ENCODE measurements around the gene SMIM8. TPM values are rescaled to one million over a fixed set of nuclear protein-coding genes. Genes with fewer than 3 reads are reported as not detected.

Gene SMIM8
- total and polyA plus RNA-seq, 2 experiments from 2014 or later, result 11.4 to 23.5 TPM

DNA sequence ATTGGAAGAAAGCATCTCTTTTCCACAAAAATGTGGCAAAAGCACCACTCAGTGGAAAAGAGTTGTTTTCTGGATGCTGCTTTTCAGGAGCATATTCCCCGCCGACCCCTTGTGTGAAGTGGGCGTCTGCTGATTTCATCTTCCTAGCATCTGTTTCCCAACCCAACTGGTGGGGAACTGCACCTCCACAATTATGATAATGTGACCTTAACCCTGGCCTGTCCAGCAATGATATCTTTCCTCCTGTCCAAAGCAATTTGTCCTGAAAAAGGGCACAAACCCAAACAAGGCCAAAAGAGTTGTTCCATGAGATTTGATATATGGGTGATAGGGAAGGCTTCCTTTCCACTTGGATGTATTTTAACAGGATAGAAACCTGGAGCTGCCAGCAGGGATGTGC is 7.3 kb upstream of the SMIM8 start:
- H3K4me3 Mint-ChIP-seq, result no peak overlapping the region

More for the DNA sequence above, 7.3 kb upstream of the SMIM8 start:
- H3K9me2 ChIP-seq (ENCODE audit: insufficient read depth), result no peaks in the 10 kb centered on the region
- ATAC-seq (no peak), DNase-seq (ENCODE audit: low spot score) (no peak)
- H3K79me2 ChIP-seq (replicated peaks; ENCODE audit: insufficient read depth), result no peaks in the 10 kb centered on the region
- TF ChIP-seq, protein P1, sequence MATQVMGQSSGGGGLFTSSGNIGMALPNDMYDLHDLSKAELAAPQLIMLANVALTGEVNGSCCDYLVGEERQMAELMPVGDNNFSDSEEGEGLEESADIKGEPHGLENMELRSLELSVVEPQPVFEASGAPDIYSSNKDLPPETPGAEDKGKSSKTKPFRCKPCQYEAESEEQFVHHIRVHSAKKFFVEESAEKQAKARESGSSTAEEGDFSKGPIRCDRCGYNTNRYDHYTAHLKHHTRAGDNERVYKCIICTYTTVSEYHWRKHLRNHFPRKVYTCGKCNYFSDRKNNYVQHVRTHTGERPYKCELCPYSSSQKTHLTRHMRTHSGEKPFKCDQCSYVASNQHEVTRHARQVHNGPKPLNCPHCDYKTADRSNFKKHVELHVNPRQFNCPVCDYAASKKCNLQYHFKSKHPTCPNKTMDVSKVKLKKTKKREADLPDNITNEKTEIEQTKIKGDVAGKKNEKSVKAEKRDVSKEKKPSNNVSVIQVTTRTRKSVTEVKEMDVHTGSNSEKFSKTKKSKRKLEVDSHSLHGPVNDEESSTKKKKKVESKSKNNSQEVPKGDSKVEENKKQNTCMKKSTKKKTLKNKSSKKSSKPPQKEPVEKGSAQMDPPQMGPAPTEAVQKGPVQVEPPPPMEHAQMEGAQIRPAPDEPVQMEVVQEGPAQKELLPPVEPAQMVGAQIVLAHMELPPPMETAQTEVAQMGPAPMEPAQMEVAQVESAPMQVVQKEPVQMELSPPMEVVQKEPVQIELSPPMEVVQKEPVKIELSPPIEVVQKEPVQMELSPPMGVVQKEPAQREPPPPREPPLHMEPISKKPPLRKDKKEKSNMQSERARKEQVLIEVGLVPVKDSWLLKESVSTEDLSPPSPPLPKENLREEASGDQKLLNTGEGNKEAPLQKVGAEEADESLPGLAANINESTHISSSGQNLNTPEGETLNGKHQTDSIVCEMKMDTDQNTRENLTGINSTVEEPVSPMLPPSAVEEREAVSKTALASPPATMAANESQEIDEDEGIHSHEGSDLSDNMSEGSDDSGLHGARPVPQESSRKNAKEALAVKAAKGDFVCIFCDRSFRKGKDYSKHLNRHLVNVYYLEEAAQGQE (IDR thresholded peaks at IDR 0.05; ENCODE audit: unreplicated experiment), result no peak
- TF ChIP-seq NANOG (IDR thresholded peaks at IDR 0.05; ENCODE audit: borderline replicate concordance) (no peak), JUNB (IDR thresholded peaks at IDR 0.05; ENCODE audit: unreplicated experiment) (no peak), ZNF331 (CRISPR knock-in tag; IDR thresholded peaks at IDR 0.05; ENCODE audit: low read depth) (no peak), EZH2phosphoT487 (IDR thresholded peaks at IDR 0.05; ENCODE audit: unreplicated experiment) (no peak), ZNF114 (CRISPR knock-in tag; IDR thresholded peaks at IDR 0.05) (no peak)
- TF ChIP-seq, protein P2, sequence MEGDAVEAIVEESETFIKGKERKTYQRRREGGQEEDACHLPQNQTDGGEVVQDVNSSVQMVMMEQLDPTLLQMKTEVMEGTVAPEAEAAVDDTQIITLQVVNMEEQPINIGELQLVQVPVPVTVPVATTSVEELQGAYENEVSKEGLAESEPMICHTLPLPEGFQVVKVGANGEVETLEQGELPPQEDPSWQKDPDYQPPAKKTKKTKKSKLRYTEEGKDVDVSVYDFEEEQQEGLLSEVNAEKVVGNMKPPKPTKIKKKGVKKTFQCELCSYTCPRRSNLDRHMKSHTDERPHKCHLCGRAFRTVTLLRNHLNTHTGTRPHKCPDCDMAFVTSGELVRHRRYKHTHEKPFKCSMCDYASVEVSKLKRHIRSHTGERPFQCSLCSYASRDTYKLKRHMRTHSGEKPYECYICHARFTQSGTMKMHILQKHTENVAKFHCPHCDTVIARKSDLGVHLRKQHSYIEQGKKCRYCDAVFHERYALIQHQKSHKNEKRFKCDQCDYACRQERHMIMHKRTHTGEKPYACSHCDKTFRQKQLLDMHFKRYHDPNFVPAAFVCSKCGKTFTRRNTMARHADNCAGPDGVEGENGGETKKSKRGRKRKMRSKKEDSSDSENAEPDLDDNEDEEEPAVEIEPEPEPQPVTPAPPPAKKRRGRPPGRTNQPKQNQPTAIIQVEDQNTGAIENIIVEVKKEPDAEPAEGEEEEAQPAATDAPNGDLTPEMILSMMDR (conservative IDR thresholded peaks at IDR 0.05; ENCODE audit: low read depth in 2 of 2), result no peak
- TF ChIP-seq, protein P3, sequence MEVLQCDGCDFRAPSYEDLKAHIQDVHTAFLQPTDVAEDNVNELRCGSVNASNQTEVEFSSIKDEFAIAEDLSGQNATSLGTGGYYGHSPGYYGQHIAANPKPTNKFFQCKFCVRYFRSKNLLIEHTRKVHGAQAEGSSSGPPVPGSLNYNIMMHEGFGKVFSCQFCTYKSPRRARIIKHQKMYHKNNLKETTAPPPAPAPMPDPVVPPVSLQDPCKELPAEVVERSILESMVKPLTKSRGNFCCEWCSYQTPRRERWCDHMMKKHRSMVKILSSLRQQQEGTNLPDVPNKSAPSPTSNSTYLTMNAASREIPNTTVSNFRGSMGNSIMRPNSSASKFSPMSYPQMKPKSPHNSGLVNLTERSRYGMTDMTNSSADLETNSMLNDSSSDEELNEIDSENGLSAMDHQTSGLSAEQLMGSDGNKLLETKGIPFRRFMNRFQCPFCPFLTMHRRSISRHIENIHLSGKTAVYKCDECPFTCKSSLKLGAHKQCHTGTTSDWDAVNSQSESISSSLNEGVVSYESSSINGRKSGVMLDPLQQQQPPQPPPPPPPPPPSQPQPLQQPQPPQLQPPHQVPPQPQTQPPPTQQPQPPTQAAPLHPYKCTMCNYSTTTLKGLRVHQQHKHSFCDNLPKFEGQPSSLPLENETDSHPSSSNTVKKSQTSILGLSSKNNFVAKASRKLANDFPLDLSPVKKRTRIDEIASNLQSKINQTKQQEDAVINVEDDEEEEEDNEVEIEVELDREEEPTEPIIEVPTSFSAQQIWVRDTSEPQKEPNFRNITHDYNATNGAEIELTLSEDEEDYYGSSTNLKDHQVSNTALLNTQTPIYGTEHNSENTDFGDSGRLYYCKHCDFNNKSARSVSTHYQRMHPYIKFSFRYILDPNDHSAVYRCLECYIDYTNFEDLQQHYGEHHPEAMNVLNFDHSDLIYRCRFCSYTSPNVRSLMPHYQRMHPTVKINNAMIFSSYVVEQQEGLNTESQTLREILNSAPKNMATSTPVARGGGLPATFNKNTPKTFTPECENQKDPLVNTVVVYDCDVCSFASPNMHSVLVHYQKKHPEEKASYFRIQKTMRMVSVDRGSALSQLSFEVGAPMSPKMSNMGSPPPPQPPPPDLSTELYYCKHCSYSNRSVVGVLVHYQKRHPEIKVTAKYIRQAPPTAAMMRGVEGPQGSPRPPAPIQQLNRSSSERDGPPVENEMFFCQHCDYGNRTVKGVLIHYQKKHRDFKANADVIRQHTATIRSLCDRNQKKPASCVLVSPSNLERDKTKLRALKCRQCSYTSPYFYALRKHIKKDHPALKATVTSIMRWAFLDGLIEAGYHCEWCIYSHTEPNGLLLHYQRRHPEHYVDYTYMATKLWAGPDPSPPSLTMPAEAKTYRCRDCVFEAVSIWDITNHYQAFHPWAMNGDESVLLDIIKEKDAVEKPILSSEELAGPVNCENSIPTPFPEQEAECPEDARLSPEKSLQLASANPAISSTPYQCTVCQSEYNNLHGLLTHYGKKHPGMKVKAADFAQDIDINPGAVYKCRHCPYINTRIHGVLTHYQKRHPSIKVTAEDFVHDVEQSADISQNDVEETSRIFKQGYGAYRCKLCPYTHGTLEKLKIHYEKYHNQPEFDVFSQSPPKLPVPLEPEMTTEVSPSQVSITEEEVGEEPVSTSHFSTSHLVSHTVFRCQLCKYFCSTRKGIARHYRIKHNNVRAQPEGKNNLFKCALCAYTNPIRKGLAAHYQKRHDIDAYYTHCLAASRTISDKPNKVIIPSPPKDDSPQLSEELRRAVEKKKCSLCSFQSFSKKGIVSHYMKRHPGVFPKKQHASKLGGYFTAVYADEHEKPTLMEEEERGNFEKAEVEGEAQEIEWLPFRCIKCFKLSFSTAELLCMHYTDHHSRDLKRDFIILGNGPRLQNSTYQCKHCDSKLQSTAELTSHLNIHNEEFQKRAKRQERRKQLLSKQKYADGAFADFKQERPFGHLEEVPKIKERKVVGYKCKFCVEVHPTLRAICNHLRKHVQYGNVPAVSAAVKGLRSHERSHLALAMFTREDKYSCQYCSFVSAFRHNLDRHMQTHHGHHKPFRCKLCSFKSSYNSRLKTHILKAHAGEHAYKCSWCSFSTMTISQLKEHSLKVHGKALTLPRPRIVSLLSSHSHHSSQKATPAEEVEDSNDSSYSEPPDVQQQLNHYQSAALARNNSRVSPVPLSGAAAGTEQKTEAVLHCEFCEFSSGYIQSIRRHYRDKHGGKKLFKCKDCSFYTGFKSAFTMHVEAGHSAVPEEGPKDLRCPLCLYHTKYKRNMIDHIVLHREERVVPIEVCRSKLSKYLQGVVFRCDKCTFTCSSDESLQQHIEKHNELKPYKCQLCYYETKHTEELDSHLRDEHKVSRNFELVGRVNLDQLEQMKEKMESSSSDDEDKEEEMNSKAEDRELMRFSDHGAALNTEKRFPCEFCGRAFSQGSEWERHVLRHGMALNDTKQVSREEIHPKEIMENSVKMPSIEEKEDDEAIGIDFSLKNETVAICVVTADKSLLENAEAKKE (CRISPR knock-in tag; IDR thresholded peaks at IDR 0.05), result no peak
- H3K27me3 ChIP-seq (ENCODE audit: insufficient read depth), result no peaks in the 10 kb centered on the region
- no peaks in the 10 kb centered on the region for H3K27me3 Mint-ChIP-seq (ENCODE audit: insufficient read depth, low read depth, poor library complexity)
- no peak overlapping the region for H3K4me2 ChIP-seq
- no peak overlapping the region for H3K4me3 ChIP-seq
- H3K4me1 ChIP-seq (ENCODE audit: insufficient read depth), result no peaks in the 10 kb centered on the region
- H3K27ac Mint-ChIP-seq, result no peak overlapping the region
- no peaks in the 10 kb centered on the region for H3K9me3 Mint-ChIP-seq
- no peaks in the 10 kb centered on the region for H3K4me1 Mint-ChIP-seq
- no peaks in the 10 kb centered on the region for H3F3A ChIP-seq (replicated peaks; ENCODE audit: low read depth)
- H4K20me1 ChIP-seq (replicated peaks; ENCODE audit: insufficient read depth), result no peaks in the 10 kb centered on the region
- no peaks in the 10 kb centered on the region for H3K36me3 Mint-ChIP-seq (ENCODE audit: low read depth)
- H2AFZ ChIP-seq, result no peak overlapping the region
- no peak overlapping the region for H3K27ac ChIP-seq (ENCODE audit: low read depth)
- H3K36me3 ChIP-seq (ENCODE audit: insufficient read depth), result no peaks in the 10 kb centered on the region

Measured in GM23338 (cell line).